HG02973 (cell line): ENCODE measurements around the gene AKIRIN2.

Experiments used
- ATAC-seq: cut with Tn5 transposase; IDR thresholded peaks from one replicate; pipeline ENCODE4 v1.9.1; 2021; ENCODE audit warnings: moderate library complexity; ENCODE audit not compliant: unreplicated experiment

The AKIRIN2 gene

DNA sequence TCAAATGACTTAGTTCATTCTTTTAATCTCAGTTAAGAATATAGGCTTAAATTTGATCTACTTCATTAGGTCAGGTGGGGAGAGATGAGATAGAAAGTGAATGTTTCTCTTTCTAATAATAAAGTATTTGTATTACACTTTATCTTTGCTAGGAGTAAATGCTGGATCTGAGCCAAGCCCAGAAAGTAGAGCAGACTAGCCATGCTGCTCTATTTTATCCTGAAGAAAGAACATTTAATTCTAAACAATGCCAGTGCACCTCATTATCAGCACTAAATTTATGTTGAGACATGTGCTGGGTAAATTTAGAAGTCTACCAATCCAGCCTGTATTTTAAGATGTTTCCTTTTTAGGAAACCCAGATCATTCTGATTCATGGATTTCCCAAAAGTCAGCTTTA, 43.5 kb downstream of the AKIRIN2 start:
- ATAC-seq: no peak

DNA sequence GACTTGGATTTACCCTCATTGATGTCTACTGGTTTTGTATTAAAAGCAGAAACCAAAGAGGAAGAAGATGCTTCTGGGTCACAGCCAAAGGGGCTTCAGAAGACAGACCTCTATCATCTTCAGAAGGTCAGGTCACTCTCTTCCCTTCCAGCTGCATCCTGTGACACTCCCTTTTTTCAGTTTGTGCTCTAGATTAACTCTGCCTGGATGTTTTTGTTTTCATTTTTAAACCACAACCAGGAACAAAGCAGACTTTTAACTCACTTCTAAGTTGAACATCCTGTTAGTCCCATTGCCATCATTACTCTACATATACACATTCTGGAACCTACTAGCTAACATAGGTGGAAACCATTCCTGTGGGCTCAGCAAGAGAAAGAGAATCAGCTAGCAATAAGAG, 45.2 kb downstream of the AKIRIN2 start:
- ATAC-seq: peak; percentile 58

DNA sequence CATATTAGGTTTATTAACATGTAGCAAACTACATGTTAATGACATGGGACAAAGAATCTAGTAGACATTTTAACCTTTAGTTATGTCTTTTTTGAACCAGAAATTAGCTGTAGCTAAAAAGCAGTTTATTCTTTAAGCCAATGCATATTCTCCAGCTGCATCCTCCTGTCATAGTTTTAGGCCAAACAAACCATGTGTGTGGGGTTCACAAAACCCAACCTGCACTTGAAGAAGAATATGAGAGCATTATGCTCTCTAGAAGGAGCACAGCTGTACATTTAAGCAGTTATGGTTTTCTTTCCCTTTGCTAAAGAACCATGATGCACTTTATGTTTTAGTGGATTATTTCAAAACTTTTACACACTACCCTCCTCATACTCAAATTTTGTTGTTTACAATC, 46.2 kb downstream of the AKIRIN2 start:
- no peak for ATAC-seq

DNA sequence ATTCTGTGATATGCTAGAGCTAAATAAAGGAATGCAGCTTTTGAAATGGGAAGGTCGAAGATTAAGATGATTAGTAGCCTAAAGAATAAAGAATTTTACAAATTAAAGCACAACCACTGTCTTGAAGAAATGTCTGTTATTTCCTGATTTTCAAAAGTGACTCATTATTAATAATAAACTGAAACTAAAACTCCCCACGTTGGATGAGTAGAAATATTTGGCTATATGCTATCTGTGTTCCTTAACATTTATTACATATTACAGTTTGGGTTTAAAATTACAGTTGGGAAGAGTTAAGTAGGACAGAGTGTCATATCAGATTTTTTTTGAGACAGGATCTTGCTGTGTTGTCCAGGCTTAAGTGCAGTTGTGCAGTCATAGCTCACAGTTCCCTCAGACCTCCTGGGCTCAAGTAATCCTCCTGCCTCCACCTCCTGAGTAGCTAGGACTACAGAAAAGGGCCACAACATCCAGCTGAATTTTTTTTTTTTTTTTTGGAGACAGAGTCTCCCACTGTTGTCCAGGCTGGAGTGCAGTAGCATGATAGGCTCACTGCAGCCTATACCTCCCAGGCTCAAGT, 47.1 kb downstream of the AKIRIN2 start:
- ATAC-seq: no peak

DNA sequence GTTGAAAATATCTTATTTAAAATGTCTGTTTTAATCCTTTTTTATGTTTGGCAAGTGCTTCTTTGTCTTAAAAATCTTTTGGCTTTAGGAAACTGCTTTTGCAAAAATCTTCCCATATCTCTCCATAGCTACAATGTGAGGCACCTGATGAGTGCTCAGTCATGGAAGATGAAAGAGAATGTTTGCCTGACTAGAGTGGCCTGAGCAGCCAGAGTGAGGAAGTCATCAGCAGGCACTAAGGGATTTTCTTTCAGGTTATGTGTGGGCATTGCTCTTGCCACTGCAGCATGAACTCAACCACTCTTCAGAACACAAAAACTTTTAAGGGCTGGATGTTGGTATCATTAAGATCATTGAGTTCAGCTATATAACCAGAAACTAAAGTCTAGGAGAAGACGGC, 47.9 kb downstream of the AKIRIN2 start:
- no peak for ATAC-seq

DNA sequence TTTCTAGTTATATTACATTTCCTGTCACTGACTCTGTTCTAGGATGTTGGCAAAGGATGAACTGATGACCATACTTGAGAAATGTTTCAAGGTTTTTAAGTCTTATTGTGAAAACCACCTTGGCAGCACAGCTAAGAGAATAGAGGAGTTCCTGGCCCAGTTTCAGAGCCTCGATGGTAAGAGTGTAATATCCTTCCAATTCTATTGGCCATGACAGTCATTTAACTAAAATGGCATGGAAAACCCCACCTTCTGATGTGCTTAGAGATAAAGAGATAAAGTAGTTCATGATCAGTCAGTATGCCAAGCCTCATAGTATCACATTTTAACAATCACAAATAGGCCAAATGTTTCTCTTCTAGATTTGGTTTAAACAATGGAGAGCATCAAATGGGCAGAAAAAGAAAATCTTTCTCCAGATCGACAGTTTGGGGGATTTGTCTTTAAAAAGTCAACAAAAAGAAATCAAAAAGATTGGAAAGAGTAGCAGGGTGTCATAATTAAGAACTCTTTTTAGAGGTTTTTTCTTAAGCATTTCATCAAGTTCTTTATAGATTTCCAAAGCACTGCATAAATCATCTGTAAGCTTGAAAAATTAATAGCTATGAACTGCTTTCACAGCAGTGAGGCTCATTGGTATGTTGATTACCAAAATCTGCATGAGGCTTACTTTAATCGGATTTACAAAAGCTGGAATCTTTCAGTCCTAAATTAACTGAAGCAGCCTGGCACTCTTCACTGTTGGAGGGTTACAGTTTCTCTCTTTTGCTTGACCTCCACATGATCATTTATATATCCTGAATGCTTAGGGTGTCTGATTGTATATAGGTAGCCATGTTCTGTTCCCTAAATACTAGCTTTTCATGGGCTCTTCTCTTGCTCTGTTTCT, 48.7 kb downstream of the AKIRIN2 start:
- ATAC-seq: no peak

DNA sequence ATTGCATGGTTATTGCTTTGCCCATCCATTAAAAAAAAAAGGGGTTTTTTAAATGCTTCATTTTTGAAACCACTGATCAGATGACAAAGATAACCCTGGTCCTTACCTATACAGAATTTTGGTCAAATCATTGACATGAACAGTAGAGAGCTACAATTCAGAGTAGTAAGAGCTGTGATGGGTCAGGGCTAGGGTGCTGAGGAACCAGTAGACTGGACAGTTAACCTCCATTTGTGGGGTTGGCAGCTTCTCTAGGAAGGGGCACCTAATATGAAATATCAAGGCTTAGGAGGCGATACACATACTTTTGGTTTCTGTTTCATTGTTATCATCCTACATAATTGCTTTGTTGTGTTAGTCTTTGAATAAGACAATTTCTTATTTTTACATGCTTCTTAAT, 57.0 kb downstream of the AKIRIN2 start:
- no peak for ATAC-seq

DNA sequence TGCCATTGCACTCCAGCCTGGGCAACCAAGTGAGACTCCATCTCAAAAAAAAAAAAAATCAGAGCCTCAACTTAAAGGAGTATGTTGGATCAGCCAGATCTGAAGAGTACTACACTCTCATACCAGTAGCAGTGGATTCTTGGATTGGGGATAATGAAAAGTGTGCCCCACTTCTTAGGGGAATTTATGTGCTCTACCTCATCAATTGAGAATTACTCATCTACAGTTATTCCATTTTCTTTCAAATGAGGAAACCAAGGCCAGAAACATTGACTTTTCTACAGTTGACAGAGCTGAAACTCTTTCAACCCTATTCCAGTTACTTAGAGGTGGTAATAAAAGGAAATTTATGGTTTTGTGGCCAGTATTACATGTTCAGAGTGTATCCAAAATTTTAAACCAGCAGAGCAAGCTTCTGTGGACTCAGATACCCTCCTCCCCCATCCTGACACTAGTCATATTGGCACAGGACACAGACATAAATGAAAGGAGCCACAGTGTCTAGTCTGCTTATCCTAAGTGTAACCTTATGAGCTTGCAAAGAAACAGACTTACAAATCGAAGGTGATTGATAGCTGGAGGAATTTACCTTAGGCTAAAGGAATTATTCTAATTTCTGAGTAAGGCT, 60.9 kb downstream of the AKIRIN2 start:
- no peak for ATAC-seq

DNA sequence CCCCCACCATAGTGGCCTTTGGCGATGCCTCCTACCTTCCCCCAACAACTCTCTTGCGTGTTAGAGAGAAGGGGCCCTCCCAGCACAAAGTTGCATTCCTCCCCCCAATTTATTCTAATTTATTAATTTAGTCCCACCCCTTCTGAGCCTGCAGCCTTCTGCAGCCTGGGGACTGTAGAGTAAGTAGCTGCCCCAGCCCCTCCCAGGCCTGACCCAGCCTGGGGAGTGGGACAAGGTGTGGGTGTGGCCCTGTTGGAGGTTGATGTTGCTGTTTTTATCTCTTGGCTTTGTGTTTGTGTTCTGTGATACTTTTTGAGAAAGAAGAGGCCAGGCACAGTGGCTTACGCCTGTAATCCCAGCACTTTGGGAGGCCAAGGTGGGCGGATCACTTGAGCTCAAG, 62.7 kb downstream of the AKIRIN2 start:
- ATAC-seq: no peak

DNA sequence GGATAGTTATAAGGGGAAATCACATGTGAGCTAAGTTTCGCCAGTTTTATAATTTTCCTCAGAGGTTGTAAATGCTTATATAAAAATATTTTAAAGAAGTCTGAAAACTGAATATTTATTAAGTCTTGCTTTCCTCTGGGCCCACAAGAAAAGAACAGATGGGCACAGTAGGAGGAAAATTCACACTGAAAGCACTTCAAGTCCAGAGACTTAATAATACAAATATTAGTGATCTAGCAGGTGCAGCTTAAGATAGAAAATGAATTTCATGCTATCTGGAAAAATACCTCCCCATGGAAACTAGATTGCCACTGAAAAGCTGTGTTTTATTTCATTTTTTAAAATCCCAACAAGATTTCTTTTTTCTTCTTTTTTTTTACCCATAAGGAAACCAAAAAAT, 64.9 kb downstream of the AKIRIN2 start:
- no peak for ATAC-seq

DNA sequence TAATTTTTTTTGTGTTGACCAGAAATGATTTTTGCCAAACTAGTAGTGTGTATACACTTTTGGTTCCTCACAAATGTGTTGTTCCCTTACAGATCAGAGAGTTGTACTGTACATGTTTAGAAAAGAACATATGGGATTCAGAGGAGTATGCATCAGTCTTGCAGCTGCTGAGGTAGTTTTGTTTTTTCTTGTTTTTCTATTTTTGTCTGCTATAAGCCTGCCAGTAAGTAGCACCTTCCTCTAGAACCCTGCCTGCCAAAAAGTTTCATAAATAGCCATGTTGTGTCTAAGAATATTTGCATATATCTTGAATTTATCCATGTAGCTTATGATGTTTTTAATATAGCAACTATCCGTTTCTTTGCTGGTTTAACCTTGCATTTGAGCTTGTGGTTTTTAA, 65.7 kb downstream of the AKIRIN2 start:
- no peak for ATAC-seq

DNA sequence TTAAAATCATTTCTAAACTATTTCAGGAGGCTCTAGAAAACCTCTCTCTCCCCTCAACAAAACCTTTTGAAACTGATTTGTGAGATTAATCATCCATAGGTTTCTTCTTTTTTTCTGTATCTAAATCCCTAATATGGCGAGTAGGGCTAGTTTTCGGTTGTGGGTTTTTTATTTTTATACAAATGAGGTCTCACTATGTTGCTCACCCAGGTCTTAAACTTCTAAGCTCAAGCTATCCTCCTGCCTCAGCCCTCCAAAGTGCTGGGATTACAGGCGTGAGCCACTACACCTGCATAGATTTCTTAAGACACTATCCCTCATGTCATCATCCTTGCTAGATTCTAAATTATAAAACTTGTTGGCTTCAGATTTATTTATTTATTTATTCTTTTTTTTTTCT, 68.2 kb downstream of the AKIRIN2 start:
- ATAC-seq: no peak

DNA sequence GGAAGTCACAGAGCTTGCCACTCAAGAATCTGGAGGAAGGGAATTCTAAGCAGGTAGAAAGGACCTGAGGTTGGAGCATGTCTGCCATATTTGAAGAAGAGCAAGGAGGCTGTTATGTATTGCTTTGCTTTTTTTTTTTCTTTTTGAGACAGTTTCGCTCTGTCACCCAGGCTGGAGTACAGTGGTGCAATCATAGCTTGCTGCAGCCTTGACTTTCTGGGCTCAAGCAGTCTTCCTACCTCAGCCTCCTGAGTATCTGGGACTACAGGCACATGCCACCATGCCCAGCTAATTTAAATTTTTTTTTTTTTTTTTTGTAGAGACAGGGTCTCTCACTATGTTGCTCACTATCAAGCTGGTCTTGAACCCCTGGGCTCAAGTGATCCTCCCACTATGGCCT, 71.3 kb downstream of the AKIRIN2 start:
- no peak for ATAC-seq

DNA sequence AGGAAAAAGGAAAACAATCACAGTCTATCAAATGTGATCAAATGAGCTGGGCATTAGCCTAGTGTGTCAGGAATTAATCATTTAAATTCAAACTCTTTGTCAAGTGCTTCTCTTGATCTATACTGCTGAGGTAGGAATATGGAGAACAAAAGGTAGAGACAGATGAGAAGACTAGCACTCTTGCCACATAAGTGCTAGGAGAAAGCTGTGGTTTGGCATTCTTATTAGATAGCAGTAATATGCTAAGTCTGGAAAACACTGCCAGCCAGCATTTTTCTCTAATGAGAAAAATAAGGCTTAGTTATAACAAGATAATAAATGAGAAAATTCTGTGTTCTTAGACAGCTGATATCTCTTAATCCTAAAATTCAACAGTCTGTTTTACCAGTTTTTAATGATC, 73.2 kb downstream of the AKIRIN2 start:
- no peak for ATAC-seq

DNA sequence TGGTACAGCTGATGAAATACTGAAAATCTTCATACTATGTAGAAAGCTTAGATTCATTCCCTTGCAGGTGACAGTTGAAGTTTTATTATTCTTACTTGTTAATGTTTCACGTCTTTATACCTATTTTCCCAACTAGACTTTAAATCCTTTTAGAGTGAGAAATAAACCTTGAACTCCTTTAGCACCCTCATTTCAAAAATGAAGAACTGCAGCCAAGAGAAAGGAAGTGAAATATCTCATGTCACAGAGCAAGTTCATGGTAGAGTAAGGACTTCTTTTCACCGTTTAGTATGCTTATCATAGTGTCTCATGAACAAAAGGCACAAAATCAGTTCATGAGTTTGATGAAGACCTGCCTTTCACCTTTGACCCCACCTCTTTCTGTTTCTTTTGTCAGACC, 73.6 kb downstream of the AKIRIN2 start:
- no peak for ATAC-seq
